Measurements from ENCODE around the gene GJB2. TPM values are rescaled to one million over a fixed set of nuclear protein-coding genes. Genes with fewer than 3 reads are reported as not detected.

GJB2 gene
- total RNA-seq, 3 donors from 2014 or later: 18.1 to 45.4 (median 42.9) TPM

DNA sequence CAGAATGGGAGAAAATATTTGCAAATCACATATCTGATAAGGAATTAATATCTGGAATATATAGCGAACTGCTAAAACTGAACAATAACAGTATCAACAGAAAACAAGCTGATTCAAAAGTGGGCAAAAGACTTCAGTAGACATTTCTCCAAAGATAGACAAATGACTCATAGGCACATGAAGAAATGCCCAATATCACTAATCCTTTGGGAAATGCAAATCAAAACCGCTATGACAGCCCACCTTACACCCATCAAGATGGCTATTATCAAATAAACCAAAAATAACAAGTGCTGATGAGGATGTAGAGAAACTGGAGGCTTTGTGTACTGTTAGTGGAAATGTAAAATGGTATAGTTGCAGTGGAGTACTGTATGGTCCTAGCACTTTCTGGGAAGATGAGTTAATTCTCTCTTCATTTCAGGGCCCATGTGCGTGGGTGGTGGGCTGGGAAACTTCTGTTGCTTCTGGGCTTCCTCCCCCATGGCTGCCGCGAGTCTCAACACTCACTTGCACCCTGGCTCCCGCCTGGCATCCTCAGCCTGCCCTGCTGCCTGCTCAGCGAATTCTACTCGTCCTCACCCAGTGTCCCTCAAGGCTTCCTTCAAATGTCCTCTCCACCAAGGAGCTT is 19.5 kb downstream of the GJB2 start:
- H3K4me3 ChIP-seq: no peak overlapping the region
- TF ChIP-seq, protein P1, sequence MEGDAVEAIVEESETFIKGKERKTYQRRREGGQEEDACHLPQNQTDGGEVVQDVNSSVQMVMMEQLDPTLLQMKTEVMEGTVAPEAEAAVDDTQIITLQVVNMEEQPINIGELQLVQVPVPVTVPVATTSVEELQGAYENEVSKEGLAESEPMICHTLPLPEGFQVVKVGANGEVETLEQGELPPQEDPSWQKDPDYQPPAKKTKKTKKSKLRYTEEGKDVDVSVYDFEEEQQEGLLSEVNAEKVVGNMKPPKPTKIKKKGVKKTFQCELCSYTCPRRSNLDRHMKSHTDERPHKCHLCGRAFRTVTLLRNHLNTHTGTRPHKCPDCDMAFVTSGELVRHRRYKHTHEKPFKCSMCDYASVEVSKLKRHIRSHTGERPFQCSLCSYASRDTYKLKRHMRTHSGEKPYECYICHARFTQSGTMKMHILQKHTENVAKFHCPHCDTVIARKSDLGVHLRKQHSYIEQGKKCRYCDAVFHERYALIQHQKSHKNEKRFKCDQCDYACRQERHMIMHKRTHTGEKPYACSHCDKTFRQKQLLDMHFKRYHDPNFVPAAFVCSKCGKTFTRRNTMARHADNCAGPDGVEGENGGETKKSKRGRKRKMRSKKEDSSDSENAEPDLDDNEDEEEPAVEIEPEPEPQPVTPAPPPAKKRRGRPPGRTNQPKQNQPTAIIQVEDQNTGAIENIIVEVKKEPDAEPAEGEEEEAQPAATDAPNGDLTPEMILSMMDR (IDR thresholded peaks at IDR 0.05): no peak

DNA sequence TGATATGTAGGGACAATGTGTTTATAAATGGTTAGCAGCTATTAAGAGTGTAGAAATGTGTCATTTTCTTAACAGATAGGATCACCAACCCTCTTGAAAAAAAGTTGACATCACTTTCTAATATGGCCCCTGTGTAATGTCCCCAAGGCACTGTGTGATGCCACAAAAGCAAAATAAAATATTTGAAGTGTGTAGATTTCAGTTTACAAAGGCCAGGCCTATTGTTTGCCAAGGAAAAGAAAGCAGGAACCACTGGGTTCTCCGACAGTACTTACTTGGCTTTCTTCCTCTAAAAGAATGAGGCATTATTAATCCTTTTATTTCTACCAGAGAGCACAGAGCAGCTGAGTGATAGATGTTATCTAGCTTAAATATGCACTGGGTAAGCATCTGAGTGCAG is 21.4 kb downstream of the GJB2 start:
- Histone ChIP-seq H3K9me3 (no peaks in the 10 kb centered on the region), H3K4me1 (ENCODE audit: low read depth) (no peaks in the 10 kb centered on the region), H3K36me3 (ENCODE audit: low read depth) (no peaks in the 10 kb centered on the region), H3K4me3 (no peak overlapping the region)
- TF ChIP-seq, protein P1 (IDR thresholded peaks at IDR 0.05): no peak
- DNase-seq (no peak), ATAC-seq (no peak)
- intact Hi-C loops (cut with DNase I, micrococcal nuclease): no loop called here

More for the DNA sequence above, 19.5 kb downstream of the GJB2 start:
- H3K36me3 ChIP-seq (ENCODE audit: low read depth): no peaks in the 10 kb centered on the region
- ATAC-seq: no peak
- no peaks in the 10 kb centered on the region for H3K9me3 ChIP-seq
- intact Hi-C loops (cut with DNase I, micrococcal nuclease): no loop called here
- H3K4me1 ChIP-seq (ENCODE audit: low read depth): no peaks in the 10 kb centered on the region
- no peak for DNase-seq

DNA sequence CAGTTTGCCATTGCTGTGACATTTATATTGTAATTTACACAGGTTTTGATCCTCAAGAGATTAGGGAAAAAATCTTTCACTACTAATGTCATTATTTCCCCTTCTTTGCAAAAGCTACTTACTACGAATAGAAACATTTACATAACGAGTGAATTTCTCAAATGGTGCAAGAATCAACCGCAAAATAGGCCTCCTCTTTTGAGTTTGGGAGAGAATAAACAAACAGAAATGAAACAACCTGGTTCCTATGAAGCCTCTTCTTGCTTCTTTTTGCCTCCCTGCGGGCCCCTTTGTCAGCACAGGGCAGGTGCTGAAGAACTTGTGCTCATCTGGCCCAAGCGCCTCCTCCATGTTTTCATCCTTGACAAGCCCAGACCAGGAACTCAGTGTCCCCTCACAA is 21.8 kb downstream of the GJB2 start:
- H3K9me3 ChIP-seq: no peaks in the 10 kb centered on the region
- H3K4me1 ChIP-seq (ENCODE audit: low read depth): no peaks in the 10 kb centered on the region
- H3K4me3 ChIP-seq: no peak overlapping the region
- DNase-seq (no peak), ATAC-seq (no peak)
- intact Hi-C loops (cut with DNase I, micrococcal nuclease): no loop called here
- TF ChIP-seq, protein P1 (IDR thresholded peaks at IDR 0.05): no peak
- H3K36me3 ChIP-seq (ENCODE audit: low read depth): no peaks in the 10 kb centered on the region

DNA sequence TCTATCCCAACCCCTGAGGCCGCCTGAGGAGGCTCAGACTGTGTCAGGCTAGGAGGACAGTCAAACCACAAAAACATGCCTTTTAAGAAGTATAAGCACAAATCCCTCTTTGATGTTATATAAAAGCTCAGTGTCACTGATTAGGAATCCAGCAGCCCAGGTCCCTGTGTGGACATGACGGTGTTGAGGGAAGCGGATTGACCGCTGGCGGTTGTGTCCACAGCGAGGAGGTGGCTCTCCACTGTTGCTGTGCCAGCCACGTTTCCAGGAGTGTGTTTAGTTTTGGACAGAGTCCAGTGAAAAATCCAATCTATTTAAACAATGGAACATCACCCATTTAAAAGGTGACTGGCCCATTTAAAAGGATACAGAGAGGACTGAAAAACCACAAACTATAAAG is 24.3 kb downstream of the GJB2 start:
- H3K4me1 ChIP-seq (ENCODE audit: low read depth): peaks cover 2% of the 10 kb centered on the region
- H3K4me3 ChIP-seq: no peak overlapping the region
- ATAC-seq: no peak
- H3K36me3 ChIP-seq (ENCODE audit: low read depth): no peaks in the 10 kb centered on the region
- intact Hi-C loops (cut with DNase I, micrococcal nuclease): no loop called here
- no peak for DNase-seq
- H3K9me3 ChIP-seq: no peaks in the 10 kb centered on the region
- TF ChIP-seq, protein P1 (IDR thresholded peaks at IDR 0.05): no peak

DNA sequence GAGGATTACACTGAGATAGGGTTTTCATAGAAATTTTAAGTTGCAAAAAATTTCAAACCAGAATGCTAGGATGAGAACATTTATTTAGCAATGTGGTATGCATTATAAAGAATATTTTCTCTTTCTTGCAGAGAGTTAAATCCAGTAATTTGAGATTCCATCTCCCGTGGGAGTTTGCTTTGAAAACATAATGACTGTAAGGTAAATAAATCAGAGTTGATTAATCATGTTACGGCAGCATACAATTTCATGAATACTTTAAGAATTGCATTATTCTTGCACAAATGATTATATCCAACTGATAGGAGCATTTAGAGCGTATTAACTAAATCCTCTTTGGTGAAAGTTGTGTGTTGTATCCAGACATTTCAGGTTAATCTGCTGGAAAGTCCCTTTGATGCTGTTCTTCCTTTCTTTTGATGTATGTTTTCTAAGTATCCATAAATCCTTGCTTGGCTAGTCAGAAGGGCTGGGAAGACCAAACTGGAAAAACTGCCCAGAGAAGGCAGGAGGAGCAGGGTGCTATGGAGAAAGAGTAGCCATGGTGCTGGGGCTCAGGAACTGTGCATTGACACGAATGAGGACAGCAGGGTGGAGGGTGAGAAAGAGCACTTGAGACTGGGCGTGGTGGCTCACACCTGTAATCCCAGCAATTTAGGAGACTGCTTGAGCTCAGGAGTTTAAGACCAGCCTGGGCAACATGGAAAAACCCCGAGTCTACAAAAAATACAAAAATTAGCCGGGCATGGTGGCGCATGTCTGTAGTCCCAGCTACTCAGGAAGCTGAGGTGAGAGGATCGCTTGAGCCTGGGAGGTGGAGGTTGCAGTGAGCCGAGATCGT is 27.1 kb downstream of the GJB2 start:
- Histone ChIP-seq H3K9me3 (no peaks in the 10 kb centered on the region), H3K4me1 (ENCODE audit: low read depth) (peaks cover 12% of the 10 kb centered on the region), H3K4me3 (no peak overlapping the region), H3K36me3 (ENCODE audit: low read depth) (no peaks in the 10 kb centered on the region)
- no peak for ATAC-seq
- intact Hi-C loops (cut with DNase I, micrococcal nuclease): no loop called here
- TF ChIP-seq, protein P1 (IDR thresholded peaks at IDR 0.05): no peak
- no peak for DNase-seq

Measured in mucosa of descending colon (tissue), 3 donors.